GM12878 (cell line): Measurements from ENCODE around the gene SLC12A6. TPM values are rescaled to one million over a fixed set of nuclear protein-coding genes. Genes with fewer than 3 reads are reported as not detected.

ENCODE experiments used
- ATAC-seq: fragments of 200-7000 bp; cut with Tn5 transposase; 3 replicates; pipeline ENCODE4 v1.9.1; 2020; ENCODE audit warnings: mild to moderate bottlenecking, moderate library complexity
- BruUV-seq: library from RNA; stranded (reverse); fragments of 400-500 nt; replicated peaks from 2 replicates; lab custom pipeline; 2021; lab: Mats Ljungman, UMichigan
- CTCF ChIA-PET: fragments of 300-600 bp; sonication (Branson Sonifier 250); formaldehyde crosslinking; extraction: SDS; loops from one replicate; lab custom pipeline; 2021; ENCODE audit warnings: inconsistent platforms; lab: Yijun Ruan, JAX
- POLR2A ChIA-PET: fragments of 350-600 bp; formaldehyde crosslinking; extraction: SDS; loops from one replicate; lab custom pipeline; 2021; ENCODE audit warnings: inconsistent platforms; lab: Charles Lee
- RAD21 ChIA-PET: fragments of 300-600 bp; sonication (Branson Sonifier 250); formaldehyde crosslinking; loops from one replicate; lab custom pipeline; 2023; ENCODE audit warnings: antibody characterized with exemption; ENCODE audit not compliant: unreplicated experiment; lab: Charles Lee
- SMC1A ChIA-PET: fragments of 300-600 bp; sonication (Branson Sonifier 250); formaldehyde crosslinking; loops from one replicate; lab custom pipeline; 2023; ENCODE audit not compliant: unreplicated experiment, uncharacterized antibody; lab: Charles Lee
- DNase-seq: peaks from one replicate; pipeline ENCODE4 v3.0.0-alpha.2; 2011; ENCODE audit warnings: low read depth, low spot score
- FAIRE-seq: peaks from 3 replicates; lab custom pipeline; 2011; peaks lifted over from hg19 to GRCh38; lab: Jason Lieb, UNC
- H2AFZ ChIP-seq: 2 replicates; pipeline ENCODE4 v1.6.0; 2011; ENCODE audit warnings: low read depth, low read length, control low read depth; ENCODE audit not compliant: control insufficient read depth
- H3K27ac ChIP-seq: 2 replicates; pipeline ENCODE4 v1.5.1; 2011; ENCODE audit warnings: control low read depth; ENCODE audit not compliant: control insufficient read depth, insufficient read depth
- H3K27me3 ChIP-seq, 2 experiments: replicated peaks in 1 of 2; 2 replicates each; pipeline versions ENCODE4 v1.6.0 to v1.6.1; 2011; ENCODE audit warnings: low read length in 1 of 2; ENCODE audit not compliant: control insufficient read depth in 2 of 2, insufficient read depth in 2 of 2
- H3K36me3 ChIP-seq, 2 experiments: 2 replicates each; pipeline ENCODE4 v1.5.1; 2011; ENCODE audit warnings: low read length in 1 of 2; ENCODE audit not compliant: control insufficient read depth in 2 of 2, insufficient read depth in 2 of 2
- H3K4me1 ChIP-seq: 2 replicates; pipeline ENCODE4 v1.6.1; 2011; ENCODE audit warnings: mild to moderate bottlenecking, low read length, moderate library complexity, mixed read lengths; ENCODE audit not compliant: control insufficient read depth, insufficient read depth
- H3K4me2 ChIP-seq: 2 replicates; pipeline ENCODE4 v1.6.0; 2011; ENCODE audit warnings: control low read depth; ENCODE audit not compliant: control insufficient read depth, insufficient read depth
- H3K4me3 ChIP-seq: fragments of 200-600 bp; sonication (generic); 2 replicates; pipeline ENCODE4 v1.5.1; 2016
- H3K79me2 ChIP-seq: 2 replicates; pipeline ENCODE4 v1.6.0; 2011; ENCODE audit warnings: low read length; ENCODE audit not compliant: control insufficient read depth, insufficient read depth
- H3K9ac ChIP-seq: 2 replicates; pipeline ENCODE4 v1.8.0; 2011; ENCODE audit warnings: low read length, control low read depth, mixed read lengths; ENCODE audit not compliant: control insufficient read depth, insufficient read depth
- H3K9me3 ChIP-seq: replicated peaks from 3 replicates; pipeline ENCODE4 v1.5.1; 2011; ENCODE audit warnings: mild to moderate bottlenecking, low read length; ENCODE audit not compliant: control insufficient read depth, insufficient read depth
- H4K20me1 ChIP-seq: 2 replicates; pipeline ENCODE4 v1.6.0; 2011; ENCODE audit not compliant: control insufficient read depth, insufficient read depth
- BCLAF1 ChIP-seq: fragments of 450-650 bp; IDR thresholded peaks from 2 replicates; pipeline ENCODE4 v1.6.1; 2017; ENCODE audit warnings: antibody characterized with exemption, mild to moderate bottlenecking, moderate library complexity
- CBX5 ChIP-seq: sonication (generic); IDR thresholded peaks from 2 replicates; pipeline ENCODE4 v1.6.1; 2016; ENCODE audit warnings: low read depth, moderate library complexity, mild to moderate bottlenecking, inconsistent platforms
- HDAC6 ChIP-seq: fragments of 200-600 bp; sonication (generic); IDR thresholded peaks from one replicate; pipeline ENCODE4 v1.8.0; 2017; ENCODE audit warnings: antibody characterized with exemption; ENCODE audit not compliant: unreplicated experiment
- NFXL1 ChIP-seq: fragments of 450-650 bp; IDR thresholded peaks from 2 replicates; pipeline ENCODE4 v1.6.1; 2017; ENCODE audit warnings: antibody characterized with exemption, mild to moderate bottlenecking, borderline replicate concordance
- POLR2AphosphoS5 ChIP-seq: IDR thresholded peaks from 2 replicates; pipeline ENCODE4 v1.6.1; 2011; ENCODE audit warnings: mild to moderate bottlenecking, low read length, inconsistent platforms
- RAD51 ChIP-seq: fragments of 450-650 bp; IDR thresholded peaks from 2 replicates; pipeline ENCODE4 v1.6.1; 2016; ENCODE audit warnings: moderate library complexity, mild to moderate bottlenecking, inconsistent platforms
- STAT1 ChIP-seq: fragments of 450-650 bp; conservative IDR thresholded peaks from 2 replicates; pipeline ENCODE4 v1.6.1; 2014; ENCODE audit warnings: antibody characterized with exemption, mild to moderate bottlenecking
- TCF7 ChIP-seq: IDR thresholded peaks from 2 replicates; pipeline ENCODE4 v1.6.1; 2014; ENCODE audit warnings: antibody characterized with exemption, borderline replicate concordance
- USF1 ChIP-seq: IDR thresholded peaks from 2 replicates; pipeline ENCODE4 v1.6.1; 2011; ENCODE audit warnings: borderline replicate concordance, low read depth, mild to moderate bottlenecking, moderate library complexity, mixed read lengths, low read length; ENCODE audit not compliant: insufficient read depth; ENCODE audit errors: extremely low read length
- YY1 ChIP-seq: IDR thresholded peaks from 2 replicates; pipeline ENCODE4 v1.6.1; 2011; ENCODE audit warnings: low read depth, mild to moderate bottlenecking, low read length
- ZNF384 ChIP-seq: IDR thresholded peaks from 2 replicates; pipeline ENCODE4 v1.6.1; 2012; ENCODE audit warnings: low read depth, mild to moderate bottlenecking, low read length, improper control_type of control experiment, borderline replicate concordance
- ZNF687 ChIP-seq: fragments of 450-650 bp; IDR thresholded peaks from 2 replicates; pipeline ENCODE4 v1.6.1; 2017; ENCODE audit warnings: mild to moderate bottlenecking, moderate library complexity
- WGBS: methylation state at CpG from one replicate; pipeline ENCODE4 v1.1.6; 2016; ENCODE audit warnings: low lambda C conversion rate; ENCODE audit not compliant: insufficient replicate concordance, insufficient coverage; ENCODE audit errors: missing lambda C conversion rate; 5-methylcytosine and 5-hydroxymethylcytosine counted together
- in situ Hi-C: fragments of 300-500 bp; cut with MboI; formaldehyde crosslinking; loops from 9 replicates; pipeline ENCODE4 v1.14.3; 2018; ENCODE audit warnings: mixed read lengths
- intact Hi-C: fragments of 100-400 bp; cut with micrococcal nuclease; formaldehyde crosslinking; loops from one replicate; pipeline ENCODE4 v1.14.2; 2022; ENCODE audit not compliant: unreplicated experiment
- polyA plus RNA-seq, 11 experiments: library from polyadenylated mRNA; depleted of rRNA in 4 of 11; unstranded in 6 of 11; stranded (reverse) in 5 of 11; fragments of >200 nt; fragmentation: Nextera tagmentation in 4 of 11; fragmentation: Illumina TruSeq in 1 of 11; extraction: Ambion mirVana in 4 of 11; extraction: Trizol in 1 of 11; gene quantifications; 1 replicate in 1 of 11; 2 replicates in 10 of 11; pipeline versions ENCODE4 v1.2.1 to v1.2.3, GENCODE V29; 2011 to 2016; ENCODE audit warnings: inconsistent platforms in 2 of 11, missing spikeins in 2 of 11, low read depth in 1 of 11
- total RNA-seq, 4 experiments: library from RNA; depleted of rRNA in 3 of 4; stranded (reverse); fragments of >200 nt in 3 of 4; fragmentation: Illumina TruSeq in 1 of 4; extraction: Trizol in 1 of 4; gene quantifications; 2 replicates each; pipeline versions ENCODE4 v1.2.1 to v1.2.3, GENCODE V29; 2013 to 2021
- TF ChIP-seq, protein P1 (sequence below): fragments of 450-650 bp; IDR thresholded peaks from 2 replicates; pipeline ENCODE4 v1.6.1; 2016; ENCODE audit warnings: mild to moderate bottlenecking
- TF ChIP-seq, protein P2 (sequence below): IDR thresholded peaks from 2 replicates; pipeline ENCODE4 v1.6.1; 2011; ENCODE audit warnings: mild to moderate bottlenecking, low read depth, low read length, moderate library complexity; ENCODE audit not compliant: insufficient replicate concordance

Gene SLC12A6
- total and polyA plus RNA-seq, 10 of the 15 experiments (the other 5 are each of a cell fraction or from before 2014, with no cell fraction given), result 4.7 to 94.4 (median 34.2) TPM

DNA sequence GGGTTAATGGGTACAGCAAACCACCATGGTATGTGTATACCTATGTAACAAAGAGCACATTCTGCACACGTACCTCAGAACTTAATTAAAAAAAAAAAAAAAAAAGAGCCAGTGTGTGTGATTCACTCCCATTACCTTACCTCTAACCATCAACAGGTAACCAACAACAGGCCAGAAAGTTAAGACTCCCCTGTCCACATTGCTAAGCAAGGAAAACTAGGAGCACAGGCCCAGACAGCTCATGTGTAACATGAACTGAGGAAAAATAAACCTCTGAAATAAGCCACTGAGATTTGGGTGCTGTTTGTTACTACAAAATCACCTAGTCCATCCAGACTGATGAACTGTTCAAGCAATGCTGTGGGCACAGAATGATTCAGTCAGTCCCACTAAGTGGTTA is 133.6 kb downstream of the SLC12A6 start:
- no peak overlapping the region for H3K4me2 ChIP-seq
- RAD21 ChIA-PET, result no interaction called here
- no peak overlapping the region for H3K4me3 ChIP-seq
- FAIRE-seq, result no peak
- H3K4me1 ChIP-seq, result 0 out of 2 replicates have a peak, but pooled peaks cover 3% of the 10 kb centered on the region
- H3K79me2 ChIP-seq, result peaks cover 24% of the 10 kb centered on the region
- in situ Hi-C loops (no loop called here), intact Hi-C loops (no loop called here)
- no peak overlapping the region for H2AFZ ChIP-seq
- no peak for ATAC-seq
- BruUV-seq, result no TSS peak
- 100% methylated on average over 1 of the region's 1 CpG for WGBS
- H3K9ac ChIP-seq, result no peak overlapping the region
- POLR2A ChIA-PET, result no interaction called here
- H3K27me3 ChIP-seq, result no peaks in the 10 kb centered on the region
- DNase-seq, result no peak
- H3K36me3 ChIP-seq, result no peaks in the 10 kb centered on the region
- CTCF ChIA-PET, result no interaction called here
- no peaks in the 10 kb centered on the region; the same call in 2 of the 3 replicates for H3K9me3 ChIP-seq
- H3K27ac ChIP-seq, result no peak overlapping the region
- SMC1A ChIA-PET, result no interaction called here
- no peaks in the 10 kb centered on the region for H4K20me1 ChIP-seq
- TF ChIP-seq TCF7 (no peak), YY1 (no peak), BCLAF1 (no peak), RAD51 (no peak), NFXL1 (no peak), ZNF384 (no peak), POLR2AphosphoS5 (no peak), USF1 (no peak), CBX5 (no peak), HDAC6 (no peak), STAT1 (no peak), ZNF687 (no peak)
- TF ChIP-seq, protein P1, sequence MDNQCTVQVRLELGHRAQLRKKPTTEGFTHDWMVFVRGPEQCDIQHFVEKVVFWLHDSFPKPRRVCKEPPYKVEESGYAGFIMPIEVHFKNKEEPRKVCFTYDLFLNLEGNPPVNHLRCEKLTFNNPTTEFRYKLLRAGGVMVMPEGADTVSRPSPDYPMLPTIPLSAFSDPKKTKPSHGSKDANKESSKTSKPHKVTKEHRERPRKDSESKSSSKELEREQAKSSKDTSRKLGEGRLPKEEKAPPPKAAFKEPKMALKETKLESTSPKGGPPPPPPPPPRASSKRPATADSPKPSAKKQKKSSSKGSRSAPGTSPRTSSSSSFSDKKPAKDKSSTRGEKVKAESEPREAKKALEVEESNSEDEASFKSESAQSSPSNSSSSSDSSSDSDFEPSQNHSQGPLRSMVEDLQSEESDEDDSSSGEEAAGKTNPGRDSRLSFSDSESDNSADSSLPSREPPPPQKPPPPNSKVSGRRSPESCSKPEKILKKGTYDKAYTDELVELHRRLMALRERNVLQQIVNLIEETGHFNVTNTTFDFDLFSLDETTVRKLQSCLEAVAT, result no peak
- TF ChIP-seq, protein P2, sequence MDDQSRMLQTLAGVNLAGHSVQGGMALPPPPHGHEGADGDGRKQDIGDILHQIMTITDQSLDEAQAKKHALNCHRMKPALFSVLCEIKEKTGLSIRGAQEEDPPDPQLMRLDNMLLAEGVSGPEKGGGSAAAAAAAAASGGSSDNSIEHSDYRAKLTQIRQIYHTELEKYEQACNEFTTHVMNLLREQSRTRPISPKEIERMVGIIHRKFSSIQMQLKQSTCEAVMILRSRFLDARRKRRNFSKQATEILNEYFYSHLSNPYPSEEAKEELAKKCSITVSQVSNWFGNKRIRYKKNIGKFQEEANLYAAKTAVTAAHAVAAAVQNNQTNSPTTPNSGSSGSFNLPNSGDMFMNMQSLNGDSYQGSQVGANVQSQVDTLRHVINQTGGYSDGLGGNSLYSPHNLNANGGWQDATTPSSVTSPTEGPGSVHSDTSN, result no peak
